Putamen (tissue), 1 donor: ENCODE measurements around the gene OR6Y1.

Experiments
- DNase-seq: peaks from one replicate; pipeline ENCODE4 v3.0.0-alpha.2; 2016; ENCODE audit warnings: low spot score

The OR6Y1 gene, protein sequence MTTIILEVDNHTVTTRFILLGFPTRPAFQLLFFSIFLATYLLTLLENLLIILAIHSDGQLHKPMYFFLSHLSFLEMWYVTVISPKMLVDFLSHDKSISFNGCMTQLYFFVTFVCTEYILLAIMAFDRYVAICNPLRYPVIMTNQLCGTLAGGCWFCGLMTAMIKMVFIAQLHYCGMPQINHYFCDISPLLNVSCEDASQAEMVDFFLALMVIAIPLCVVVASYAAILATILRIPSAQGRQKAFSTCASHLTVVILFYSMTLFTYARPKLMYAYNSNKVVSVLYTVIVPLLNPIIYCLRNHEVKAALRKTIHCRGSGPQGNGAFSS

DNA sequence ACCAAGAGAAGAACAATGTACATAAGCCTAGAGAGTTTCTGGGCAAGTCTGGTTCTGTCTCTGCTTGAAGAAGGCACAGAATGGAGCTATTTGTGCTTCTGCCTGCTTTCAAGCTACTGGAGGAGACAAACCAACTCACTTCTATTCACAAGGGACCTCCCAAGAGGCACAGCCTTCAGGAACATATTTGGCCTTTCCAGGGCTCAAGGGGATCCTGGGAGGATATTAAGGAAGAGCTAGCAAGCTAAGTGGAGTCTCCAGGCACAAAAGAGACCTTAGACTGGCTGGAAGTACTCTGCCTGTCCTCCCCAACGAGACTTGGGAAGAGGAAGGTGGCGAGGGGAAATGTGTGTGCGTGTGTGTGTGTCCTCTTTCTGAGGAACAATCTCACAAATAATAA, at the start of gene OR6Y1:
Gene OR6Y1, minus strand, starts transcription at position 54 of the 400 bp plus-strand sequence. CDS start 6,300 bp downstream, outside the sequence.
- DNase-seq = no peak

DNA sequence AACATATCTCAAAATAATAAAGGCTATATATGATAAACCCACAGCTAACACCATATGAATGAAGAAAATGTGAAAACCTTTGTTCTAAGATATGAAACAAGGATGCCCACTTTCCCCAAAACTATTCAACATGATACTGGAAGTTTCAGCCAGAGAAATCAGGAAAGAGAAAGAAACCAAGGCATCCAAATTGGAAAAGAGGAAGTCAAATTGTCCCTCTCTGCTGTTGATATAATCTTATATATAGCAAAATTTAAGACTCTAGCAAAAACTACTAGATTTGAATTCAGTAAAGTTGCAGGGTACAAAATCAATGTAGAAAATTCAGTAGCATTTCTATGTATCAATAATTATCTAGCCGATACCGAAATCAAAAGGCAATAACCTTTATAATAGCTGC, 46.5 kb upstream of the OR6Y1 start:
- DNase-seq = no peak

DNA sequence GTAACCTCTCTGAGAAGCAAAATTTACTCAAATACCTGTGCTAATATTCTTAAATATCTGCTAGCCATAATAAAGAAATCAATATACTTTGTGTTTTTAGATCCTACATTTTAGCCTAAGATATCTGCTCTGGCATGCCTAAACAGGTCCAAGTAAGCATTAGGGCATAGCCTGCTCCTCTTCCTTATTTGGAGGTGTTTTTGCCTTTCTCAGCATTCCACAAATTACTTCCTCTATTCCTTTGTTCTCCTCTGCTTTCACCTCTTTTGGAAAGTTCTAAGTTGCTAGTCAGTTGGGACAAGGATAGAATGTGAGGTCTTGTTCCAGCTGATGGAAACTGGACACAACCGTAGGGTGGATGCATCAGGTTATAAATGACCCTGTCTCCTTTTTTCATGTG, 32.7 kb upstream of the OR6Y1 start:
- DNase-seq = no peak

DNA sequence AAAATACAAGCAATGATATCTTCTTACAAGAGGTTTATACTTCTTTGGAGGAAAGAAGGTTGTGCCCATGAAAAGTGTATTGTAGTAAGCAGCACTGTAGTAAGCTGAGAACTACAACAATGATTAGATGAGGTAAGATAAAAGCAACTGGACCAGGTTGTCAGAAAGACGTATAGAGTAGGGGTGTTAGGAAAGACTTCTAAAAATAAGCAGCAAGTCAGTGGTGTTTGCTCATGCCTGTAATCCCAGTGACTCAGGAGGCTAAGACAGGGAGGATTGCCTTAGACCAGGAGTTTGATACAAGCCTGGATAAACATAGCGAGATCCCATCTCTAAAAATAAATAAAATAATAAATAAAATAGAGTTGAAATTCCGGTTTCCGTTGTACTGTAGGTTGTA, 29.8 kb upstream of the OR6Y1 start:
- DNase-seq = no peak

DNA sequence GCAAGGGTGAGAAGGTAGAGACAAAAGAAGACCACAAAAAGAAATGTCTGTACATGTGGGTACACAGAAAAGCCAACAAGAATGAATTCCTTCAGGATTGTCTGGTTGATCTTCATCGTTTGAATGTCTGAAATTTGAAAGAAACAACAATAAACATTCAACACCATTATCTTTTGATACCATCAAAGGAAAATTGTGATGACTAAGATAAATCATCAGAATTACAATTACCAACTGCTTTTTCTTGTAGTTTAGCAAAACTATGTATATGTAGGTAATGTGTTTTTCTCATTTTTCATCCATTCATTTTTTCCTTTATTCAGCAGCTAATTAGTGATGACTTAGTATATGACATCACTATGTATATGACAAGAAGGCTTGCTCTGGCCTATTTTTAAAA, 25.5 kb upstream of the OR6Y1 start, which contains the start of gene OR10X1:
Gene OR10X1, minus strand, starts transcription at position 167 of the 400 bp plus-strand sequence. Its CDS starts 0 bp downstream, at position 167.
- DNase-seq = no peak

DNA sequence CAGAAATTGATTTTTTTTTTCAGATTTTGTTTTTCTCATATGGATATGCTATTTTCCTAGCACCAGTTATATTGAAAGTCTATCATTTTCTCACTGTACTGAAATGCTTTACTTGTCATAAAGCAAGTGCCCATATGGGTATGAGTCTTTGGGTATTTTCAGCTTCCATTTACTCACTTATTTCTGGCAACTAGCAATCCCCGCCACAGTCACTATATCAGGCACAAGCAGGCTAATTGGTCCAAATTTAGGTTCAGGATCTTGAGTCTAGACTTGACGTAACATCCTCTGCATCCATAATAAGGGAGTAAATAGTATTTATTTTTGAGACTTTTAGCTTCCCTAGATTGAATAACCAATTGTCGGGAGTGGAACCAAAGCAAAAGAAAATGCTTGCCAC, 23.4 kb upstream of the OR6Y1 start:
- DNase-seq = no peak

DNA sequence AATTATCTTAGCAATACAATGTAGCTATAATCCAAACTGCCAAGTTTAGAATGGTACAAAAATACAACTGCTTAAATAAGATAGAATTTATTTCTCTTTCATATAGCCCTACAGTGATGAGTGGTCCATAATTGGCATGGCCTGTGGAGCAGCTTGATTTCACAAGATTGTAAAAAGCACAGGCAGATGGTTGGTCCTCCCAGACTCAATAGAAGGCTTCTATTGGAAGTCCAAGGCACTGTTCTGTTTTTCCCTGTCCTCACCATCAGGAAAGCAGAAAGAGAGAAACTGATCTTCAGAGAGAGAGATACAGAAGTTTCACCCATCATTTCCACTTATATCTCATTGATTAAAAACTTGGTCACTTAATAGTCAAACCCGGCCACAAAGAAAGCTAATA, 18.0 kb upstream of the OR6Y1 start:
- no peak for DNase-seq

DNA sequence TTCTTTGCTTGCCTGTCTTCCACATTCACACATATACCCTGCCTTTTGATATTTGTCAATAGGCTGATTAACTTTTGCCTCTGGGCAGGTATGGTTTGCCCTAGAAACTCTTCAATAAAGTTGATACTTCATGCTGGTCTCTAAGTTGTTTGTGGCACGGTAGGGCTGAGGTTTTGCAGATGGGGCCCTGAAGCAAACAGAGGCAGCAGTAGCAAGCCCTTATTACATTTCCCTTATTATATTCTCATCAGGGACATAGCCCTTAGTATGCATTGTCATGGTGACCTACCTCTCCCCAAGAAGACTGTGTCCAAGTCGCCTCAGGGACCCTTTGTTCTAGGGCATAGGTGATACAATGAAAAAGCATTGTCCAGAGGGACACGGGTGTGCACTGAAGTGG, 16.3 kb upstream of the OR6Y1 start, which contains the start of gene OR6P1:
Gene OR6P1, minus strand, starts transcription at position 101 of the 400 bp plus-strand sequence. CDS start 6,976 bp downstream, outside the sequence.
- DNase-seq = no peak

DNA sequence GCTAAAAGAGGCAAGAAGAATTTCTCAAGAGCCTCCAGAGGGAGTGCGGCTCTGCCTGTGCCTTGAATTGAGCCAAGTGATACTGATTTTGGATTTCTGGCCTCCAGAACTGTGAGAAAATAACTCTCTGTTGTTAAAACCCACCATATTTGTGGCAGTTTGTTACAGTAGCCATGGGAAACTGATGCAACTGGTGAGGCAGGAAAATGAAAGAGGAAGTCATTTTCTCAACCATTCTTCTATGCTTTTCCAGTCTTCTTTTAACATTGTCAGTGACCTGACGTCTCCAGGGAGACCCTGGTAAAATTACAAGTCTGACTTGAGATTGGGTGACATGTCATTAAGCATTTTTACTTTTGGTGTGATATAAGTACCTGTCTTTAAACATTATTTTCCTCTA, 10.4 kb upstream of the OR6Y1 start:
- DNase-seq = no peak

DNA sequence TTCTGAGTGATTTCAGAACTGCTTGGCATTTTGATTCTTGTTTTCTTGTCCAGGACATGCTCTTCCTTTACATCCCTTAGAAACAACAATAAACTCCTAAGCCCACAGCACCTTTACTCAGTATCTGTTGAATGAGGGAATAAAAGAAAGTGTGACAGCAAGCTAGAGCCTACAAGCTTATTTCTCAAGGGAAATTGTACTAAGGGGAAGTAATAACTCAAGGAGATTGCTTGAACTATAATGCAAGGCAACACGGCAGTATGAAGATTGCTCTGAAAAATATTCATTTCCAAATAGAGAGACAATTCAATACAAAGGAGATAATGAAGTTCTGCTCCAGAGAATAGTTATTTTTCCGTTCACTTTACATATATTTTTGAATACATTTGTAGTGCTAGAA, 9.6 kb upstream of the OR6Y1 start:
- no peak for DNase-seq

DNA sequence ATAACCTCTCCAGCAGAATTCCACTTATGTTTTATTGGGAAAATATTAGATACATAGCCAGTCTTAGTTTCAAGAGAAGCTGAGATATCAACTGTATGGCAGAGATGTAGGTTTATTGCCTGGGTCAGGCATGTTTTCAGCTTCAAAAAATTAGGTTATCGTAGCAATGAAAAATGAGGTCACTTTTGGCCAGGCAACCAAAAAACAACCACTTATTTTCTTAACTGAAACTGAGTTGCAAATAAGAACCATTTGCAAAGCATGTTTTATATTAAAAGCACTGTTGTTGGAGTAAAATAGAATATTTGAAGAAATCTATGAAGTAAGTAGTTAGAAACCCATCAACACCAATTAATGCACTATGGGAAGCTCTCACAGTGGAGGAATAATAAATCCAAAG, 5.5 kb upstream of the OR6Y1 start:
- no peak for DNase-seq

DNA sequence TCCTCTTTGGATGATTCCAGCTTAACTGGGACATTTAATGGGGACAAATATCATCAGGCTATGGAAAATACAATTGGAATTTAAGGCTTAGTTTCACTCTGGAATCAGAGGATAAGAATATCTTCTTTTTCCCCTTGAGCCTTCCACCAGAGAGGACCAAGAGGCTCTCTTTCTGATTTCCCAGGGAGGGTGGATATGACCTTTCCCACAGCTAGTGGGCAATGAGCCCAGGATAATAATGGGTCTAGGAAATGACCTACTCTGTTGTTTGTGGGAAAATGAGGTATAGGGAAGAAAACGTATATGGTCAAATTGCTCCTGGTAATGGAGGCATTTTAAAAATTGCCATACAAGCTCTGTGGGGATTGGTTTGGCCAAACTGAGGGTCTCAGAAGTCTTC, 1.9 kb downstream of the OR6Y1 start:
- DNase-seq = no peak

DNA sequence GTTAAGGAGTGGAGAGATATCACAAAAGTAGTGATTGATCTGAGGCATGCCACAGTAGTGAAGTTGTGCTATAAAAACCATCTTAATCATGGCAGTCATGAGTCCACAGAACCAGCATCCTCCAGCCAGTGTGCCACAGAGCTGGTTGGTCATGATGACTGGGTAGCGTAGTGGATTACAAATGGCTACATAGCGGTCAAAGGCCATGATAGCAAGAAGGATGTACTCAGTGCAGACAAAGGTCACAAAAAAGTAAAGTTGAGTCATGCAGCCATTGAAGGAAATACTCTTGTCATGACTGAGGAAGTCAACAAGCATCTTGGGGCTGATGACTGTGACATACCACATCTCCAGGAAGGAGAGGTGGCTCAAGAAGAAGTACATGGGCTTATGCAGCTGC, 6.7 kb downstream of the OR6Y1 start:
- DNase-seq = no peak

DNA sequence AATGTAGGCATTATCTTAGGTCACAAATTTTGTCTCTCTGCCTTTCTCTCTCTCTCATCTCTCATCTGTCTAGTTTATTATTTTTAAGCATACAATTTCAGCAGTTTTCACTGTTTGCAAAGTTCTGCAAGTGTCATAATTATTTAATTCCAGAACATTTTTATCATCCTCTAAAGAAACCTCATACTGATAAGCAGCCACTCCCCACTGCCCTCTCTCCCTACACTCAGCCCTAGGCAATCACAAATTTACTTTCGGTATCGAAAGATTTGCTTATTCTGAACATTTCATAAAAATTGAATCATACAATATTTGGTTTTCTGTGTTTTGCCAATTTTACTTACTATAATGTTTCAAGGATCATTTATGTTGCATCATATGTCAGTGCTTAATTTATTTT, 16.6 kb downstream of the OR6Y1 start:
- no peak for DNase-seq

DNA sequence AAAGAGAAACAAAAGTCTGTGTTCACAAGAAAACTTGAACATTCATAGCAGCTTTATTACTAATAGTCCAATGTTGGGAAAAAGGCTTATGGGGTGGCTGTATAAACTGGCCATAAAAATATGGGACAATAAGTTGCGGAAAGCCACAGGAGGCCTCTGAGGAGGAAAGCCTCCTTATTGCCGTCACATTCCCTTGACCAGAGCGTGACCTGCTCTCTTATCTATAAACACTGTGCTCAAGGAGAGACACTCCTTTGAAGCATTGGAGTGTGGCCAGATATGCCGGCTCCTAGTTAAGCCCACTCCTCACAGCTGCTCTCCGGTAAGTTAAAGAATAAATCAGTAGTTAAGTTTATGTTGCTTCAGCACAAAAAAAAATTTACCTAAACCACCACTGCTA, 19.7 kb downstream of the OR6Y1 start:
- DNase-seq = no peak

DNA sequence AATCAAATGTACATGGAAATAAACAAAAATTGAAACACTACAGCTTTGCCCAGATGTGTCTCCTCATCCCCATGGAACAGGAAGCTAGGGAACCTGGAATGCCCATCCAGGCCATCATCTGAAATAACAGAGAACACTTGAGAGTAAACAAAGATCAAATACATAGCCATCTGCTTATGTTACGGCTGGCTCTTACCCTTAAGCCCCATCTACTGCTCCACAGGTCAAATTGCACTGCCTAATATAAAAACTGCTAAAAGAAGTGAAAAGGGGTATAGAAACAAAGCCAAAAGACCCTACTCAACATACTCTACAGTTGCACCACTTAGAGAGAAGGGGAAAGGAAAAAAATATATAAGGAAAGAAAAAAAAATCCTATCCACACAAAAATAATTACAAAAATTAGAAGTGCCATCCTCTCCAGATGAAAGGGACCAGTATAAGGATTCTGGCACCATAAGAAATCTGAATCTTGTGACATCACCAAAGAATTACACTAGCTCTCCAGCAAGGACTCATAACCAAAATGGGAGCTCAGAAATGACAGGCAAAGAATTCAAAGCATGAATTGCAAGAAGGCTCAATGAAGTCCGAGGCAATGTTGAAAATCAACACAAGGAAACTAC, 26.9 kb downstream of the OR6Y1 start:
- peak; percentile 32 for DNase-seq

DNA sequence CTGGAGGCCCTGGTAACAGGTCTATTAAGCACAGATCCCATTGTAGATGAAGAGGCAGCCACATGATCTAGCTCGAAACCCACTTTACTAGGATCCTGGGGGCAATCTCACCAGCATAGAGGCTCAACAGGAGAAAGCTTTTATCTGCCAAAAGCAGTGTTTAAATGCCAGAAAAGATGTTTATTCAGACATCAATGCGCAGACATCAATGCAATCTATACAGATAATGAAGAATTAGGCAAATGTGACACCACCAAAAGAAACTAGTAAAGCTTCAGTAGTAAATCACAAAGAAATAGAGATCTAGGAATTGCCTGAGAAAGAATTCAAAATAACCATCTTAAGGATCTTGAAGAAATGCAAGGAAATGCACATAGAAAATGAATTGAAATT, 32.5 kb downstream of the OR6Y1 start:
- no peak for DNase-seq

DNA sequence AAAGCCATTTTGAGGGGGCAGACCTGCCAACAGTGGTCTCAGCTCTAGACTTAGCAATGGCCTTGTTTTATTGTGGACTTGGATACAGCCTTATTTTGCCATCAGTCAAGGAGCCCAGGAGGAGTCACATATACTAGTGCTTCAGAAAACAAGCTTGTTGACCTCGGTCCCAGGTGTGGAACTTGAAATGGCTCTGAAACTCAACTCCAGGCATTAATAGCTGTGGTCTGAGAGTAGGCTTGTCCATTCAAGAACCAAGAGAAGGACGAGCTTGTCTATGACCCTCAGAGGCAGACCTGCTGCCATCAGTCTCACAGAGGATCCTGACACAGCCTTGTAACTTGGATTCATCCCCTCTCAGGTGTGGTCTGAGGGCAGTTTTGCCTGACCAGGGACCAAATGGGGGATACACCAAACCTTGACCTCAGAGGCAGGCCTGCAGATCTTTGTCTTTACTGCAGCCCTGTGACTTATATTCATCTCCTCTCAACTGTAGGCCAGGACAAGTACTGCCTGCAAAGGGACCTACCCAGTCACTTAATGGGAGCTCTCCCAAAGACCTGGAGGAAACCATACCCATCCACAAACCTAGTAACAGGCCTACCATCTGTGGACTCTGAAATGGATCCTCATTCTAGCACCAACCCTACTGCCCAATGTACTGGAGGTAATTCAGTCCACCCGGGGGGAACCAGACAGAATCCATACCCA, 33.1 kb downstream of the OR6Y1 start:
- no peak for DNase-seq

DNA sequence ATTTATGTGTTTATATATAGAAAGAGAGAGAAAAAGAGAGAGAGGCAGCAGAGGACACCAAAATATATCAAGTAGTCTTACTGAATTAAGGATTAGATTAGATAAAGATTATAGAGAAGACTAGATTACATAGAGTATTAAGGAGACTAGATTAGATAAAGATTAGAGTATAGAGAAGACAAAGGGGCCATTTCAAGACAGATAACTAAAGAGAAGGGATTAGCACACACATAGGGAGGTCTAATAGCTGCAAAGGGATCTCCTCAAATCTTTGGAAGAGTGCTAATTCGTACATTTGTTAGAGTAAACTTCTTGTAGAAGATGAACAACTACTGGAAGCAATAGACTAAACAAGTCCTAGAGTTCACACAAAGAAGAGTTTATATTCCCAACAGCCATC, 34.2 kb downstream of the OR6Y1 start:
- no peak for DNase-seq

DNA sequence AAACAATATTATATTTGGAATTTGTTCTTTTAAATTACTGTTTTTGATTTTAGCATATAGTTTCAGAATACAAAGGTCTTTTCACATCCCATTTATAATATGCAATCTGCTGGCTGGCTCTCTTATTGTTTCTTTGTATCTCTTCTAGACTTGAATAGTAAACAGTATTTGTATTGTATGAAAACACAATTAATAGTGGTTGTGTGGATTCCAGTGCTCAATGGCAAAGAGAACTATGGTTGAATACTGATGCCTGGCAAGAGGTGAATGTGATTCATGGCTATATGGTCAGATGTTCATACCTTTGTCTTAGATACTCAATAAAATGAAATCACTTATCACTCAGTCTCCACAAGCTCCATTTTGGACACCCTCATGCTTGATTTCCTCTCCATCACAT, 37.2 kb downstream of the OR6Y1 start:
- peak; percentile 34 for DNase-seq

DNA sequence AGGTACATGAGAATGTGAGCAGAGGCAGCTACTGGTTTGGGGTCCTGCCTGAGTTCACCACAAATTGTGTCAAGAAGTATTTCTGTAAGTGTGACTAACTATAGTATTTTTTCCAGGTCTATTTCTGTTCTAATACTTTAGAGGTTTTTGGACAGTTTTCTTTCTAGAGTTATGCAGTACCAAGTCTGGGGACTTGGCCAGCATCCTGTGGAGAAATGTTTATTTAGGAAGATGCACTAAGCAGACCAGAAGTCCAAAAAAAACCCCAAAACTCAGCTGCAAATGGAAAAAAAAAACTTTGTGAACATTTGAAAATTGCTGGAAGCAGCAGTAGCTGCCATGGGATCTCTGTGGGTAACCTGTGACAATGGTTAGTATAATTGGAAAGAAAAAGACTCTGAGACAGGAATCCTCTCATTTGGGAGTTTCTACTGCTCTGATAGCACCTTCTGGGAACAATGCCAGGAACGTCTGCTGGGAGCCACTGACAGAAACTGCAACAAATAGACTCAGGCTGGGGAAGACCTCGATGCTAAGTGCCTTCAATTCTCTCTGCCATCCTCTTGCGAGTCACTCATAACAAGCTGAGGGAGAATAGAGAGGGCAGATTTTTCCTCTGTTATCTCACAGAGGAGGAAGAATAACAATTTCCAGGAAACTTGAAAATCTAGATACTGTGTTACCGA, 44.6 kb downstream of the OR6Y1 start:
- no peak for DNase-seq

DNA sequence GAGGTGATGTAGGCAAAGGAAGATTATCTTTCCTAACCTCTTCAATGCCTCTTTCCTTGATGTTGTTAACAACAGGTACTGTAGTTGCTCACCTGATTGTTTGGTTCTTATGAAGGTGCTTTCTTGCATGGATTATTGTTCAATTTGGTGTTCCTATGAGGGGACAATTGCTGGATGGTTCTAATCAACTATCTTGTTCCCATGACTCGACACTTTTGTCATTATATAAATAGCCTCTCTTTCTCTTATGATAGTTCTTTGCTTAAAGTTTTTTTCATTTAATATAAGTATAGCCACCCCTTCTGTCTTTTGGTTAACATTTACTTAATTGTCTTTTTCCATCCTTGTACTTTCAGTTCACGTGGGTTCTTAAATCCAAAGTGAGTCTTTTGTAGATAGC, 46.7 kb downstream of the OR6Y1 start:
- DNase-seq = no peak
